Inferior parietal cortex (tissue), 1 donor: ENCODE results near the gene IGBP1.
"Not testable (repeated sequence)": the region's sequence is repeated elsewhere in the genome, so short reads cannot be mapped to it uniquely, and the experiment has no call there.

Source experiments
- DNase-seq: peaks from one replicate; pipeline ENCODE4 v3.0.0-alpha.2; 2016; ENCODE audit errors: extremely low spot score

Gene IGBP1

GRCh38 chrX:70133303-70134115 is at the start of gene IGBP1:
TSS of gene IGBP1 (plus strand) at chrX:70133447. CDS start at chrX:70133948, 501 bp downstream.
- DNase-seq: peak; percentile 90

- DNase-seq: no peak
Measured at GRCh38 chrX:70084592-70085240, 48.5 kb upstream of the IGBP1 start.

GRCh38 chrX:70087857-70088630 is 45.2 kb upstream of the IGBP1 start:
- DNase-seq: no peak

GRCh38 chrX:70088751-70089150 is 44.5 kb upstream of the IGBP1 start:
- no peak for DNase-seq

GRCh38 chrX:70089604-70090297 is 43.5 kb upstream of the IGBP1 start:
- no peak for DNase-seq

GRCh38 chrX:70092247-70092646 is 41.0 kb upstream of the IGBP1 start:
- DNase-seq: no peak

GRCh38 chrX:70096052-70096451 is 37.2 kb upstream of the IGBP1 start:
- no peak for DNase-seq

- DNase-seq: no peak
Measured at GRCh38 chrX:70105229-70105628, 28.0 kb upstream of the IGBP1 start.

- not testable (repeated sequence) for DNase-seq
Measured at GRCh38 chrX:70111436-70112026, 21.7 kb upstream of the IGBP1 start.

- DNase-seq: no peak
Measured at GRCh38 chrX:70117738-70118137, 15.5 kb upstream of the IGBP1 start.

- not testable (repeated sequence) for DNase-seq
Measured at GRCh38 chrX:70123014-70123413, 10.2 kb upstream of the IGBP1 start.

GRCh38 chrX:70124678-70125077 is 8.6 kb upstream of the IGBP1 start:
- DNase-seq: no peak

- no peak for DNase-seq
Measured at GRCh38 chrX:70128071-70128470, 5.2 kb upstream of the IGBP1 start.

- no peak for DNase-seq
Measured at GRCh38 chrX:70129816-70130215, 3.4 kb upstream of the IGBP1 start.

GRCh38 chrX:70132224-70132623 is 1.0 kb upstream of the IGBP1 start:
- DNase-seq: no peak

- DNase-seq: peak; percentile 52
Measured at GRCh38 chrX:70132877-70133302, 357 bp upstream of the IGBP1 start.

- DNase-seq: no peak
Measured at GRCh38 chrX:70134116-70134477, 850 bp downstream of the IGBP1 start.

GRCh38 chrX:70138622-70139021 is 5.4 kb downstream of the IGBP1 start:
- no peak for DNase-seq

- peak; percentile 1 for DNase-seq
Measured at GRCh38 chrX:70139736-70140135, 6.5 kb downstream of the IGBP1 start.

GRCh38 chrX:70141373-70141772 is 8.1 kb downstream of the IGBP1 start:
- DNase-seq: no peak
